IPS-18c (cell line): ENCODE results near the gene STK11IP.

ENCODE experiments used
- H3K4me3 ChIP-seq: 2 replicates; pipeline ENCODE4 v1.7.0; 2013; ENCODE audit warnings: low read depth, mild to moderate bottlenecking, low read length, moderate library complexity; ENCODE audit not compliant: insufficient read depth
- H3K9me3 ChIP-seq: one replicate; pipeline ENCODE4 v1.6.1; 2013; ENCODE audit warnings: mild to moderate bottlenecking, low read length, moderate library complexity; ENCODE audit not compliant: control insufficient read depth, insufficient read depth

Gene STK11IP, protein sequence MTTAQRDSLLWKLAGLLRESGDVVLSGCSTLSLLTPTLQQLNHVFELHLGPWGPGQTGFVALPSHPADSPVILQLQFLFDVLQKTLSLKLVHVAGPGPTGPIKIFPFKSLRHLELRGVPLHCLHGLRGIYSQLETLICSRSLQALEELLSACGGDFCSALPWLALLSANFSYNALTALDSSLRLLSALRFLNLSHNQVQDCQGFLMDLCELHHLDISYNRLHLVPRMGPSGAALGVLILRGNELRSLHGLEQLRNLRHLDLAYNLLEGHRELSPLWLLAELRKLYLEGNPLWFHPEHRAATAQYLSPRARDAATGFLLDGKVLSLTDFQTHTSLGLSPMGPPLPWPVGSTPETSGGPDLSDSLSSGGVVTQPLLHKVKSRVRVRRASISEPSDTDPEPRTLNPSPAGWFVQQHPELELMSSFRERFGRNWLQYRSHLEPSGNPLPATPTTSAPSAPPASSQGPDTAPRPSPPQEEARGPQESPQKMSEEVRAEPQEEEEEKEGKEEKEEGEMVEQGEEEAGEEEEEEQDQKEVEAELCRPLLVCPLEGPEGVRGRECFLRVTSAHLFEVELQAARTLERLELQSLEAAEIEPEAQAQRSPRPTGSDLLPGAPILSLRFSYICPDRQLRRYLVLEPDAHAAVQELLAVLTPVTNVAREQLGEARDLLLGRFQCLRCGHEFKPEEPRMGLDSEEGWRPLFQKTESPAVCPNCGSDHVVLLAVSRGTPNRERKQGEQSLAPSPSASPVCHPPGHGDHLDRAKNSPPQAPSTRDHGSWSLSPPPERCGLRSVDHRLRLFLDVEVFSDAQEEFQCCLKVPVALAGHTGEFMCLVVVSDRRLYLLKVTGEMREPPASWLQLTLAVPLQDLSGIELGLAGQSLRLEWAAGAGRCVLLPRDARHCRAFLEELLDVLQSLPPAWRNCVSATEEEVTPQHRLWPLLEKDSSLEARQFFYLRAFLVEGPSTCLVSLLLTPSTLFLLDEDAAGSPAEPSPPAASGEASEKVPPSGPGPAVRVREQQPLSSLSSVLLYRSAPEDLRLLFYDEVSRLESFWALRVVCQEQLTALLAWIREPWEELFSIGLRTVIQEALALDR

DNA sequence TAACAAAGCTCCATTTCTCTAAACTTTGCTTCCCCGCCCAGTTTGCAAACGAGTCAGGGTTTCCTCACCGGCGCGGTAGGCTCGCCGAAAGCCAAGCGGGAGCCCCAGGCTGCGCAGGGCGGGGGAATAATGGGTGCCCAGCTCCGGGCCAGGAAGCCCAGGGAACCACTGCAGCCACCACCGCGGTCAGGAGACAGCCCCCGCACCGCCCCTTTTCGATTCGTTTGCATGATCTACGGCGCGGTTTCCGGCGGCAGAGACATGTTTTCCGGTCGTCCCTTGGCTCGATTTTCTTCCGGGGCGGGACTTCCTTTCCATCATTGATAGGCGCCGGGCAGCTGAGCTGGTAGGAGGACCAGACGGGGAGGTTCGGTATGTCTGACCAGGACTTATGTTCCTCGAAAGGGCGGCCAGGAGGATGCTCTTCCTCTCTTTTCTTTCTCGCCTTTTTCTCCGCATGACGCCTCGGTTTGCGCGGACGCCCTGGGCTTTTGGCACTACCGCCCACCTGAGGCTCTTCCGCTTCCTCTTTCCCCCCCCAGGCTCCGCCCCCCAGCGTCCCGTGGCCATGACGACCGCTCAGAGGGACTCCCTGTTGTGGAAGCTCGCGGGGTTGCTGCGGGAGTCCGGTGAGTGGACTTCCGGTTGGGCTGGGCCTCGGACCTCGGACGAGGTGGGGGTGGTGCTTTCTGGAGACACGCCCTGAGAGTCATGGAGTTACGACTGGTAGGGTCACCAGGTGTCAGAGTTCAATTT lies at the start of gene STK11IP:
TSS of gene STK11IP (plus strand) at position 306 of the 756 bp plus-strand sequence. CDS start at position 569, 263 bp downstream.
- peak within 1 kb of the TSS; percentile 96 for H3K4me3 ChIP-seq
- H3K9me3 ChIP-seq: no peaks in the 10 kb centered on the region

DNA sequence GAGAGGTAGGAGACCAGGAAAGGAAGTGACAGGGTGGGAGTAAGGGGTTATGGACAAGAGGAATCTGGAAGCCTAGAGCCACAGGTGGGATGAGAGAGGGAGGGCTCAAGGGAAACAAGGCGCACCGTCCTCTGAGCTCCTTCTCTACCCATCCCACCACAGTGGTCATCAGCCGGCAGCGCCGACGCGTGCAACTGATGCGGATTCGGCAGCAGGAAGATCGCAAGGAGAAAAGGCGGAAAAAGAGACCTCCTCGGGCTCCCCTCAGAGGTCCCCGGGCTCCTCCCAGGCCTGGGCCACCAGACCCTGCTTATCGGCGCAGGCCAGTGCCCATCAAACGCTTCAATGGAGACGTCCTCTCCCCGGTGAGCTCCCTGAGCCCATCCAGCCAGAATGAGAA lies 48.7 kb upstream of the STK11IP start:
- Histone ChIP-seq H3K9me3 (no peaks in the 10 kb centered on the region), H3K4me3 (no peak overlapping the region)

DNA sequence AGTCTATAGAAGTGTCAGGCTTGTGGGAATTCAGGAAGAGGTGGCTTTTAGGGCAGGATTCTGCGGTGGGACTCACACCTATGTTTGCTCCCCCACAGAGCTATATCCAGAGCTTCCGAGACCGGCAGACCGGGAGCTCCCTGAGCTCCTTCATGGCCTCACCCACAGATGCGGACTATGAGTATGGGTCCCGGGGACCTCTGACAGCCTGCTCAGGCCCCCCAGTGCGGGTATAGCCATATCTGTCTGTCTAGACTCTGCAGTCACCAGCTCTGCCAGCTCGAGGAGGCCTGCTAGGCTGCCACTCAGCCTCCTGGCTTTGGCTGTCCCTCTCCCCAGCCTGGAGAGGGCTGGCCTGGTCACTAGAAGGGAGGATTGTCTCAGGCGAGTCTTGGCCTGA lies 48.0 kb upstream of the STK11IP start:
- no peaks in the 10 kb centered on the region for H3K9me3 ChIP-seq

DNA sequence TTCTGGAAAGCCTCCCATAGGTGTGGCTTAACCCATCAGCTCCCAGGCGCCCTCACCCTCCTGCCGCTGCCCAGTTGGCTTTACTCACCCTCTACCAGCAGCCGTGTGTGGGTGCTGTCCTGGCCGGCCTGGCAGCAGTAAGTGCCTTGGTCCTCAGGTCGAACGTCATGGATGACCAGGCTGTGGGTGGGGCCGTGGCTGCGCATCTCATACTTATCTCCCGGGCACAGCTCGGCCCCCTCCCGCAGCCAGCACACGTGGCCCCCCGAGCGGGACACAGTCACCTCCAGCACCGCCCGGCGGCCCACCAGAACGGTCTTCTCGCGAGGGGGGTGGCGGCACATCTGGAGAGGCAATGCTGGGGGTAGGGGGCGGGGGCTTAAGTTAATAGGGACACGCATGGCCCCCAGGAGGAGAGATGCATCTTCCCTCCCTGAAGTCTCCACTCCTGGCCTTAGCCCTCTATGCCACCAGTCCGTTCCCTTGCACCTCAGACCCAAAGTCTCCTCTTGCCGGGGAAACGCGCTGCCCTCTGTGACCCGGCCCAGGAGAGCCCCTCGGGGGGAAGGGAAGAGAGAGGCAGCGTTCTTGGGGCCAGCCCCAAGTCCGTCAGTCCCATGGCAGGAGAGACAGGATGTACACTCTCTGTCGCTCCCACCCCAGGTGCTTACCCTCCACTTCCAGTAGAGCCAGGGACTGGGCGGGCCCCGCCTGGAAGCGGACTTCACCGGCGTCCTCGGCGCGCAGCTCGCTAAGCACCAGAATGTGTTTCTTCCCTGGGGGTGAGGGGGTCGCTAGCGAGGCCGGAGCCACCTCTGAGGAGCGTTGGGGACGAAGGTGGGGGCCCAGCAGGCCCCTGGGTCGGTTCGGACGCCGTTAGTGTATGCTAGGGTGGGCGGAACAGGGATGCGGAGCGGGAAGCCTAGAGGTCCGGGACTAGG lies 45.9 kb upstream of the STK11IP start:
- no peaks in the 10 kb centered on the region for H3K9me3 ChIP-seq
- peak overlapping the region; percentile 87 for H3K4me3 ChIP-seq

More for the DNA sequence above, 48.0 kb upstream of the STK11IP start:
- no peak overlapping the region for H3K4me3 ChIP-seq

DNA sequence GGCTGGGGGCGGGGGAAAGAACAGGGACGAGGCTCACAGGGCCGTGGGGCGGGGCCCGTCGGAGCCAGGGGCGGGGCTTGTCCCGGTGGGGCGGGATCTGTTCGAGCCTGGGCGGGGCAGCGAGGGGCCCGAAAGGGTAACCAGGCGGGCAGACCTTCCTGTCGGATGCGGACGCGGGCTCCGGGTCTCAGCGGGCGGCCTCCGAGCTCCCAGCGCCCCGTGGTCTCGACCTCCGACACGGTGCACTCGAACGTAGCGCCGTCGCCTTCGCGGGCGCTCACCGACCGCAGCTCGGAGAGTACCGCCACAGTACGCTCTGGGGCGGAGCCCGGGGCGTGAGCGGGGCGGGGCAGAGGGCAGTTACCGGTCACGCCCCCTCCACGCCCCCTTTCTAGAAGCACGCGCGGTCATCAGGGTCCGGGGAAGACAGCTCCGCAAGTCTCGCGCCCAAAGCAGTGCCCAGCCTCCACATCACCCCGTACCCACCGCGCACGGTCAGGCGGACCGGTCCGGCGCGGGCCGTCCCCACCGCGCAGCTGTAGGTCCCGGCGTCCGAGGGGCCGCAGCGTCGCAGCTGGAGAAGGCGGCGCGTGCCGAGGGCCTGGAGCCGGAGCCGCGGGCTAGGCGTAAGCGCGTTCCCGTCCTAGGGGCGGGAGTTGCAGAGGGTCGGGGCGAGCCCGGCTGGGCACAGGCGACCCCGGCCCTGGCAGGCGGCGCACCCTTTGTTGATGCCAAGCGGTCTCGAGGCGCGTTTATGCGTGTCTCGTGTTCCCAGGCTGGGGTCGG lies 45.1 kb upstream of the STK11IP start:
- Histone ChIP-seq H3K9me3 (no peaks in the 10 kb centered on the region), H3K4me3 (peak overlapping the region; percentile 87)

DNA sequence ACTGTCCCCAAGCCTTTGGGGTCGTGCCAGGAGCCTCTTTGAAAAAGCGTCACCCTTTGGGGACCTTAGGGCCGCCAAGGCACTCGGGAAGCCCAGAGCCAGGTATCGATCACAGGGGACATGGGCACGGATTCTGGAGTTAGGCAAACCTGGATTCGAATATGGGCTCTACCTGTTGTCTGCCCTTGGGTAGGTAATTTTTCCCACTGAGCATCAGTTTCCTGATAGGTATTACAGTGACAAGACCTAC lies 44.6 kb upstream of the STK11IP start:
- H3K4me3 ChIP-seq: peak overlapping the region; percentile 87
- no peaks in the 10 kb centered on the region for H3K9me3 ChIP-seq

DNA sequence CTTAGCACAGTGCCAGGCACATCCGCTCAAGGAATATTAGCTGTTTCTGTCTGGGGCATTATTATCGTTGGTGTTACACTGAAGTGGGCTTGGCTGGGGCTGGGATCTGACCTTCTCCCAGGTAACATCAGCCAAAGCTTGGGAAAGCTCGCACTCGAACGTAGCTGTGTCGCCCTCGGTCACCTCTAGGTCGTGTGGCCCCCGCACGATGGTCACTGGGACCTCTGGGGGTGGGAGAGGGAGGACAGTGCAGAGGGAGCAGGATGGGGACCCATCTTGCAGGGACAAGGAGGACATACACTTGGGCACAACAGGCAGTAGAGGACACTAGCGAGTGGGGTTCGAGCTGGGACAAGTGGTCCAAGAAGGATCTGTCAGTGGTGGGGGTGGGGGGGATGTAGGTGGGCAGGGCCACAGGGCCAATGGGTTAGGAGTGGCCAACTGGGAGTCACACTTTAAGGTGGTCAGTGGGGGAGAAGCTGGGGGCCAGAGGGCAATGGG lies 44.1 kb upstream of the STK11IP start:
- no peaks in the 10 kb centered on the region for H3K9me3 ChIP-seq
- peak overlapping the region; percentile 15; the same call in 1 of the 2 replicates for H3K4me3 ChIP-seq

DNA sequence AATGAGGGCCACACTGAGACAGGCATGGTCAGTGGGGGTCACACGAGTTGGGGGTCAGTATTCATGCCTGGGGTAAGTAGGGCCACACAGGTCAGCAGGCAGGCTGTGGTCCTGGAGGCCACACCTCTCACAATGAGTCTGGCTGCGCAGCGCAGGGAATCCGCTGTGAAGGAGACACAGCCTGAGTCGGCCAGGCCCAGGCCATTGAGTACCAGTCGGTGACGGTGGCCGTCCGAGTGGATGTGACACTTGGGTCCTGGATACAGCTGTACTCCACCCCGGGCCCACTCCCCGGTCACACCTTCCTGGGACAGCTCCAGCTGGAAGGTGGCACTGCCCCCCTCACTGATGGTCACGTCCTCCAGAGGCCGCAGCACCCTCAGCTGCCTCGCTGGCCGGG lies 43.3 kb upstream of the STK11IP start:
- no peaks in the 10 kb centered on the region for H3K9me3 ChIP-seq
- H3K4me3 ChIP-seq: no peak overlapping the region

DNA sequence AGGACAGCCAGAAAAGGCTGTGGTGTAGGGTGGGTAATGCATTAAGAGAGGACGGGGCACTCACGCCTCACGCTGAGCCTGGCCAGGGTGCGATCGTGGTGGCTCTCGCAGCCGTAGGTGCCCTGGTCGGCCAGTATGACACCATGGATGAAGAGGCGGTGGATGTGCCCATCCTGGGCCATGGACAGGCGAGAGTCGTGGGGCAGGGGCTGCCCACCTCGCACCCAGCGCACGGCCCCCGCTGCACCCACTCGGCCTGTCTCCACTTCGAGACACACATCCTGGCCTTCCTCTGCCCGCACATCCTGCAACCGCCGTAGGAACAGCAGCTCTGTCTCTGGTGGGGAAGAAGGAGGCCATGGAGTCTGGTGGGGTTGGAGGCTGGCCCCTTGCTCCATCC lies 41.7 kb upstream of the STK11IP start:
- H3K4me3 ChIP-seq: no peak overlapping the region
- H3K9me3 ChIP-seq: no peaks in the 10 kb centered on the region

DNA sequence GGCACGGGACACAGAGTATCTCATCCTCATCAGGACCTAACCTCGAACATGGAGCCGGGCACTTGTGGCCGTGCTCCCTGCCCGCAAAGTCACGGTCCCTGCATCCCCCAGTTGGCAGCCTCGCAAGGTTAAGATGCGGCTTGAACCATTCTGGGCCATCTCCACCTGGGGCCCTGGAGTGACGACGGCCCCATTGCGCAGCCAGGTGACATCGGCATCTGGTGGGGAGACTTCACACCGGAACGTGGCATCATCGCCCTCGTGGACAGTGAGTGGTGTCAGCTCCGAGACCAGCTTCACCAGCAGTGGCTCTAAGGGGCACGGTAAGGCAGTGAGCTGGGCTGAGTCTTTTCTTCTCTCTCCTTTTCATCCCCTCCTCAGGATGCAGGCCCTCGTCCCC lies 41.2 kb upstream of the STK11IP start:
- no peaks in the 10 kb centered on the region for H3K9me3 ChIP-seq
- H3K4me3 ChIP-seq: no peak overlapping the region

DNA sequence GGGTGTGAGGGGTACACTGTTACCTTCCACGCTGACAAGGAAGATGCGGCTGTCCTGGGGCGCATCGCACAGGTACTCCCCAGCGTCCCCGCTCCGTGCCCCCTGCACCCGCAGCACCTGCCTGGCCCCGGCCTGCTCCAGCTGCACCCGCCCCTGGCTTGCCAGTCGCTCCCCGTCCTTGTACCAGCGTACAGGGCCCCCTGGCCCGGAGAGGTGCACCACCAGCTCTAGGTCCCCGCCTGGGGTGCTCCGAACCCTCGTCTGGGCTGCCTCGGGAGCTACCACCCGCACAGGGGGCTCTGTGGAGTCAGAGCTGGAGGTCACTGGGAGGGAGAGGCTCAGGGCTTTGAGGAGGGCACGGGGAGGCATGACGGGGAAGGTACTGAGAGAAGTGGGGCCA lies 40.3 kb upstream of the STK11IP start:
- Histone ChIP-seq H3K9me3 (no peaks in the 10 kb centered on the region), H3K4me3 (no peak overlapping the region)

DNA sequence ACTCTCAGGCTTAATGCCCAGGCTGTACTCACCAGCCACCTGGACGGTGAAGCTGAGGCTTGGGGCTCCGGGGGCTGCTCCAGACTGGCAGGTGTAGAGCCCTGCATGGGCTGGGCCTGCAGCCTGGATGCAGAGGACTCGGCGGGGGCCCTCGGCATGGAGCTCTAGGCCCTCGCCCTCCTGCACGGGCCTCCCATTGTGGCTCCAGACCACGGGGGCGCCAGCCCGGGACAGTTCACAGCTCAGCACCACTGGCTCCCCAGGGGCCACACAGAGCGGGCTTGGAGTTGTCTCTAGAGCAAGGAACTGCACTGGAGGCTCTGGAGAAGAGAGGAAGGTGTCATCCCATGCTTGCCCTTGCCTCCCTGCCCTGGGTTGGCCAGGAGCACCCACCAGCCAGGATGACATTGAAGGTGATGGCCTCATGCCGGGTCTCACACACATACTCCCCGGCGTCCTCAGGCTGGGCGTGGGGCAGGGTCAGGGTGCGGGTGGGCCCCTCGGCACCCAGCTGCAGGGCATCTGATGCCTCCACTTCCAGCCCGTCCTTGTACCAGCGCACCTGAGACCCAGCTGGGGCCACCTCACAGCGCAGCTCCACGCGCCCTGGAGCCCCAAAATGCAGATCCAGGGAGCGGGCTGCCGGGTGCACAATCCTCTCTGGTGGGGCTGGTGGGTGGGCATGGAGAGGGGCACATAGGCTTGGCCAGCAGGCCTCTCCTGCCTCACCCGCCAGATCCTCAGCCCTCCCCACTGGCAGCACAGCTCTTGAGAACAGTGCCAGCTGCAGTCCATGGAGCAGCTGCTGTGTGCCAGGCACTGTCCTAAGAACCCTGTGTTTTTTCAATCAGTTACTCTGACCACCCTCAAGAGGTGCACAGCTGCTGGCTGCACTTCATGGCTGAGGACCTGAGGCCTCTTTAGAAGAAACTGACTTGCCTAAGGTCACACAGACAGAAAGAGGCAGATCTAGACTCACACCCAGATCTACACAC lies 39.6 kb upstream of the STK11IP start:
- H3K4me3 ChIP-seq: no peak overlapping the region
- H3K9me3 ChIP-seq: no peaks in the 10 kb centered on the region

DNA sequence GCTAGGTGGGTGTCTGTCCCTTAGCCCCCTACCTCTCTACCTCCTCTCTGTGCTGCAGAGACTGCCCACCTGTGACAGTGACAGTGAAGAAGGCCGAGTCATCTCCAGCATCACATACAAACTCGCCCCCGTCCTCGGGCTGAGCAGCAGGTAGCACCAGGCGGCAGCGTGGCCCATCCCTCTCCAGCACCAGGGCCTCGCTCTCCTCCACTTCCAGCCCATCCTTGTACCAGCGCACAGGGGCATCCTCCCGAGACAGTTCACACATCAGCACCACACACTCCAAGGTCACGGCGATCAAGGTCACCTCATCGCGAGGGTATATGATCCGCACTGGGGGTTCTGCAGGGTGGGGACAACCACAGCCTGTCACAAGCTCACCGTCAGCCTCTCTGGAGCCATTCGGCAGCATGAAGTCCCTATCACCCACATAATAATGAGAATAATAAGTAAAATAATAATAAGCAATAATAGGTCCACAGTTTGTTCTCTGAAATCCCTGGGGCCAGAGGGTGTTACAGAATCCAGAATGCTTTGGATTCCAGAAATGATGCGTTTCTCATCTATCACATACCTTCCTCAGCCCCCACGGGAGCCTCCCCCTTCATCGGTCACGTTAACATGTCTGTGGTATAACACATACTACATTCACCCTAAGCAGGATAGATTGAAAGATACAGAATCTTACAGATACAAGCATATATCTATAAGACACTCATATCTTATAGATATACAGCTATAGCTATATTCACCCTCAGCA lies 38.3 kb upstream of the STK11IP start:
- H3K9me3 ChIP-seq: no peaks in the 10 kb centered on the region
- no peak overlapping the region for H3K4me3 ChIP-seq
